T-helper 2 cell treated with Interferon-gamma antibody and Interleukin-4, amounts not matched to agents 5 μg/mL and 100 μg/mL, for 36 hours (primary cell): Measurements from ENCODE around the gene PELO.
"Not testable (repeated sequence)": the region's sequence is repeated elsewhere in the genome, so short reads cannot be mapped to it uniquely, and the experiment has no call there.

Experiments
- DNase-seq: peaks from one replicate; pipeline ENCODE4 v3.0.0; 2021; ENCODE audit warnings: low spot score
- H3K27ac Mint-ChIP-seq: one replicate; pipeline ENCODE4 v1.8.0; 2021; ENCODE audit warnings: mild to moderate bottlenecking, mixed read lengths
- H3K27me3 Mint-ChIP-seq: one replicate; pipeline ENCODE4 v1.8.0; 2021; ENCODE audit warnings: low read depth, mixed read lengths
- H3K36me3 Mint-ChIP-seq: one replicate; pipeline ENCODE4 v1.8.0; 2021; ENCODE audit warnings: low read depth, mixed read lengths
- H3K4me1 Mint-ChIP-seq: one replicate; pipeline ENCODE4 v1.8.0; 2021; ENCODE audit warnings: low read depth, mixed read lengths
- H3K4me3 Mint-ChIP-seq: one replicate; pipeline ENCODE4 v1.8.0; 2022; ENCODE audit warnings: mild to moderate bottlenecking, moderate library complexity, mixed read lengths
- H3K9me3 Mint-ChIP-seq: one replicate; pipeline ENCODE4 v1.8.0; 2021; ENCODE audit warnings: mixed read lengths

The PELO gene

GRCh38 chr5:52814352-52815148, 26.8 kb downstream of the PELO start:
- DNase-seq: no peak
- no peak overlapping the region for H3K4me3 Mint-ChIP-seq
- H3K4me1 Mint-ChIP-seq: peaks cover 8% of the 10 kb centered on the region
- H3K27ac Mint-ChIP-seq: no peak overlapping the region
- peaks cover 8% of the 10 kb centered on the region for H3K27me3 Mint-ChIP-seq
- H3K36me3 Mint-ChIP-seq: no peaks in the 10 kb centered on the region
- no peaks in the 10 kb centered on the region for H3K9me3 Mint-ChIP-seq

GRCh38 chr5:52817818-52818217, 30.1 kb downstream of the PELO start:
- H3K4me1 Mint-ChIP-seq: no peaks in the 10 kb centered on the region
- H3K27ac Mint-ChIP-seq: no peak overlapping the region
- no peaks in the 10 kb centered on the region for H3K9me3 Mint-ChIP-seq
- no peak overlapping the region for H3K4me3 Mint-ChIP-seq
- no peak for DNase-seq
- H3K36me3 Mint-ChIP-seq: no peaks in the 10 kb centered on the region
- H3K27me3 Mint-ChIP-seq: peaks cover 8% of the 10 kb centered on the region

GRCh38 chr5:52818360-52818759, 30.6 kb downstream of the PELO start:
- Mint-ChIP-seq H3K4me3 (no peak overlapping the region), H3K9me3 (no peaks in the 10 kb centered on the region), H3K36me3 (no peaks in the 10 kb centered on the region), H3K4me1 (no peaks in the 10 kb centered on the region), H3K27me3 (peaks cover 8% of the 10 kb centered on the region), H3K27ac (no peak overlapping the region)
- no peak for DNase-seq

- H3K4me3 Mint-ChIP-seq, H3K4me1 Mint-ChIP-seq, H3K36me3 Mint-ChIP-seq, H3K27ac Mint-ChIP-seq, H3K27me3 Mint-ChIP-seq, DNase-seq, H3K9me3 Mint-ChIP-seq: not testable (repeated sequence)
Observed at GRCh38 chr5:52818807-52819206, 31.1 kb downstream of the PELO start.

- Mint-ChIP-seq H3K9me3 (peaks cover under 1% of the 10 kb centered on the region), H3K4me1 (peaks cover 14% of the 10 kb centered on the region), H3K36me3 (peaks cover 3% of the 10 kb centered on the region), H3K27me3 (peaks cover 3% of the 10 kb centered on the region), H3K4me3 (no peak overlapping the region), H3K27ac (no peak overlapping the region)
- no peak for DNase-seq
Observed at GRCh38 chr5:52821901-52822300, 34.2 kb downstream of the PELO start.

GRCh38 chr5:52822437-52822836, 34.7 kb downstream of the PELO start:
- H3K27ac Mint-ChIP-seq: no peak overlapping the region
- H3K4me1 Mint-ChIP-seq: peaks cover 14% of the 10 kb centered on the region
- H3K4me3 Mint-ChIP-seq: no peak overlapping the region
- peaks cover 3% of the 10 kb centered on the region for H3K36me3 Mint-ChIP-seq
- no peak for DNase-seq
- H3K9me3 Mint-ChIP-seq: peaks cover 6% of the 10 kb centered on the region
- peaks cover 3% of the 10 kb centered on the region for H3K27me3 Mint-ChIP-seq

- Mint-ChIP-seq H3K27ac (no peak overlapping the region), H3K36me3 (peaks cover 4% of the 10 kb centered on the region), H3K4me1 (peaks cover 14% of the 10 kb centered on the region), H3K4me3 (no peak overlapping the region), H3K27me3 (no peaks in the 10 kb centered on the region), H3K9me3 (peaks cover 13% of the 10 kb centered on the region)
- no peak for DNase-seq
Observed at GRCh38 chr5:52824827-52825226, 37.1 kb downstream of the PELO start.

GRCh38 chr5:52825826-52826225, 38.1 kb downstream of the PELO start:
- Mint-ChIP-seq H3K27me3 (no peaks in the 10 kb centered on the region), H3K4me3 (no peak overlapping the region), H3K4me1 (peaks cover 14% of the 10 kb centered on the region), H3K27ac (no peak overlapping the region), H3K36me3 (peaks cover 4% of the 10 kb centered on the region), H3K9me3 (peaks cover 13% of the 10 kb centered on the region)
- DNase-seq: no peak

- Mint-ChIP-seq H3K27ac (no peak overlapping the region), H3K9me3 (peaks cover 13% of the 10 kb centered on the region), H3K4me3 (no peak overlapping the region), H3K27me3 (no peaks in the 10 kb centered on the region), H3K4me1 (peaks cover 14% of the 10 kb centered on the region), H3K36me3 (peaks cover 4% of the 10 kb centered on the region)
- DNase-seq: no peak
Observed at GRCh38 chr5:52827815-52828214, 40.1 kb downstream of the PELO start.

- Mint-ChIP-seq H3K4me1 (peaks cover 14% of the 10 kb centered on the region), H3K9me3 (peaks cover 13% of the 10 kb centered on the region), H3K27ac (no peak overlapping the region), H3K4me3 (no peak overlapping the region), H3K36me3 (peaks cover 4% of the 10 kb centered on the region), H3K27me3 (no peaks in the 10 kb centered on the region)
- DNase-seq: no peak
Observed at GRCh38 chr5:52829664-52830063, 41.9 kb downstream of the PELO start.

- Mint-ChIP-seq H3K9me3 (peaks cover 13% of the 10 kb centered on the region), H3K27me3 (no peaks in the 10 kb centered on the region), H3K4me1 (peaks cover 11% of the 10 kb centered on the region), H3K27ac (no peak overlapping the region), H3K36me3 (peaks cover 4% of the 10 kb centered on the region), H3K4me3 (no peak overlapping the region)
- DNase-seq: no peak
Observed at GRCh38 chr5:52830650-52831049, 42.9 kb downstream of the PELO start.

GRCh38 chr5:52831786-52832511, 44.2 kb downstream of the PELO start:
- H3K9me3 Mint-ChIP-seq: peaks cover 12% of the 10 kb centered on the region
- H3K27me3 Mint-ChIP-seq: peaks cover 3% of the 10 kb centered on the region
- no peak overlapping the region for H3K27ac Mint-ChIP-seq
- peaks cover 1% of the 10 kb centered on the region for H3K36me3 Mint-ChIP-seq
- H3K4me3 Mint-ChIP-seq: no peak overlapping the region
- DNase-seq: no peak
- H3K4me1 Mint-ChIP-seq: no peaks in the 10 kb centered on the region

GRCh38 chr5:52834320-52834719, 46.6 kb downstream of the PELO start:
- no peaks in the 10 kb centered on the region for H3K4me1 Mint-ChIP-seq
- DNase-seq: no peak
- peaks cover 3% of the 10 kb centered on the region for H3K27me3 Mint-ChIP-seq
- no peaks in the 10 kb centered on the region for H3K9me3 Mint-ChIP-seq
- no peaks in the 10 kb centered on the region for H3K36me3 Mint-ChIP-seq
- H3K4me3 Mint-ChIP-seq: no peak overlapping the region
- no peak overlapping the region for H3K27ac Mint-ChIP-seq

- H3K4me1 Mint-ChIP-seq: no peaks in the 10 kb centered on the region
- DNase-seq: no peak
- no peaks in the 10 kb centered on the region for H3K9me3 Mint-ChIP-seq
- no peak overlapping the region for H3K27ac Mint-ChIP-seq
- peaks cover 3% of the 10 kb centered on the region for H3K27me3 Mint-ChIP-seq
- H3K4me3 Mint-ChIP-seq: no peak overlapping the region
- H3K36me3 Mint-ChIP-seq: no peaks in the 10 kb centered on the region
Observed at GRCh38 chr5:52837068-52837467, 49.4 kb downstream of the PELO start.
